GM12875 (cell line): ENCODE results near the gene TTLL8.

Source experiments
- H3K4me3 ChIP-seq: one replicate; pipeline ENCODE4 v1.5.1; 2011; ENCODE audit warnings: low read depth, low read length, control low read depth
- CTCF ChIP-seq: IDR thresholded peaks from 2 replicates; pipeline ENCODE4 v1.5.1; 2011; ENCODE audit warnings: low read depth, mild to moderate bottlenecking, control low read depth, inconsistent platforms, low read length, moderate library complexity, borderline replicate concordance; ENCODE audit not compliant: insufficient read depth

The TTLL8 gene

GRCh38 chr22:50002791-50003190, 55.3 kb downstream of the TTLL8 start:
- no peak overlapping the region for H3K4me3 ChIP-seq
- TF ChIP-seq CTCF: no peak

GRCh38 chr22:50001388-50002231, 56.5 kb downstream of the TTLL8 start:
- TF ChIP-seq CTCF: no peak

GRCh38 chr22:50000587-50001387, 57.3 kb downstream of the TTLL8 start:
- no peak overlapping the region for H3K4me3 ChIP-seq
- no peak for TF ChIP-seq CTCF

More at GRCh38 chr22:50001388-50002231, 56.5 kb downstream of the TTLL8 start:
- no peak overlapping the region for H3K4me3 ChIP-seq

- no peak for TF ChIP-seq CTCF
- no peak overlapping the region for H3K4me3 ChIP-seq
Measured at GRCh38 chr22:49999946-50000586, 58.0 kb downstream of the TTLL8 start.

GRCh38 chr22:49999063-49999945, 58.8 kb downstream of the TTLL8 start:
- TF ChIP-seq CTCF: no peak
- no peak overlapping the region for H3K4me3 ChIP-seq

GRCh38 chr22:49998718-49999062, 59.4 kb downstream of the TTLL8 start:
- no peak overlapping the region for H3K4me3 ChIP-seq
- TF ChIP-seq CTCF: no peak
